ENCODE data around the gene KIF13A. TPM values are rescaled to one million over a fixed set of nuclear protein-coding genes. Genes with fewer than 3 reads are reported as not detected.
"Not testable (repeated sequence)": the region's sequence is repeated elsewhere in the genome, so short reads cannot be mapped to it uniquely, and the experiment has no call there.

Gene KIF13A
- total RNA-seq, 2 donors from 2014 or later: 0.68 to 1.4 TPM

GRCh38 chr6:18019539-18020534, 32.4 kb upstream of the KIF13A start:
- Mint-ChIP-seq H3K4me1 (no peaks in the 10 kb centered on the region), H3K27ac (no peak overlapping the region), H3K27me3 (peaks cover 14% of the 10 kb centered on the region), H3K36me3 (ENCODE audit: low read depth) (no peaks in the 10 kb centered on the region), H3K4me3 (no peak overlapping the region)
- DNase-seq (no peak), ATAC-seq (no peak)
- H3K9me3 ChIP-seq (ENCODE audit: control insufficient read depth, low read length, poor library complexity, severe bottlenecking): no peaks in the 10 kb centered on the region

- not testable (repeated sequence) for H3K4me3 Mint-ChIP-seq; ATAC-seq; H3K9me3 ChIP-seq (ENCODE audit: control insufficient read depth, low read length, poor library complexity, severe bottlenecking); DNase-seq; H3K4me1 Mint-ChIP-seq; H3K27ac Mint-ChIP-seq; H3K36me3 Mint-ChIP-seq (ENCODE audit: low read depth)
- peaks cover 14% of the 10 kb centered on the region for H3K27me3 Mint-ChIP-seq
Observed at GRCh38 chr6:18019133-18019532, 31.7 kb upstream of the KIF13A start.

- H3K27me3 Mint-ChIP-seq: peaks cover 14% of the 10 kb centered on the region
- ATAC-seq (no peak), DNase-seq (no peak)
- H3K36me3 Mint-ChIP-seq (ENCODE audit: low read depth): no peaks in the 10 kb centered on the region
- no peaks in the 10 kb centered on the region for H3K9me3 ChIP-seq (ENCODE audit: control insufficient read depth, low read length, poor library complexity, severe bottlenecking)
- H3K4me1 Mint-ChIP-seq: no peaks in the 10 kb centered on the region
- no peak overlapping the region for H3K4me3 Mint-ChIP-seq
- no peak overlapping the region for H3K27ac Mint-ChIP-seq
Observed at GRCh38 chr6:18016698-18017097, 29.3 kb upstream of the KIF13A start.

- DNase-seq: no peak
- Mint-ChIP-seq H3K36me3 (ENCODE audit: low read depth) (no peaks in the 10 kb centered on the region), H3K27me3 (peaks cover 14% of the 10 kb centered on the region), H3K4me3 (no peak overlapping the region), H3K27ac (no peak overlapping the region), H3K4me1 (no peaks in the 10 kb centered on the region)
- no peak for ATAC-seq
- no peaks in the 10 kb centered on the region for H3K9me3 ChIP-seq (ENCODE audit: control insufficient read depth, low read length, poor library complexity, severe bottlenecking)
Observed at GRCh38 chr6:18016133-18016532, 28.7 kb upstream of the KIF13A start.

- Mint-ChIP-seq H3K27me3 (peaks cover 6% of the 10 kb centered on the region), H3K4me3 (no peak overlapping the region), H3K36me3 (ENCODE audit: low read depth) (no peaks in the 10 kb centered on the region), H3K4me1 (no peaks in the 10 kb centered on the region), H3K27ac (no peak overlapping the region)
- no peak for ATAC-seq
- no peak for DNase-seq
- no peaks in the 10 kb centered on the region for H3K9me3 ChIP-seq (ENCODE audit: control insufficient read depth, low read length, poor library complexity, severe bottlenecking)
Observed at GRCh38 chr6:18011287-18011686, 23.9 kb upstream of the KIF13A start.

- ATAC-seq; H3K27me3 Mint-ChIP-seq; H3K9me3 ChIP-seq (ENCODE audit: control insufficient read depth, low read length, poor library complexity, severe bottlenecking); H3K4me1 Mint-ChIP-seq; H3K4me3 Mint-ChIP-seq; DNase-seq; H3K27ac Mint-ChIP-seq; H3K36me3 Mint-ChIP-seq (ENCODE audit: low read depth): not testable (repeated sequence)
Observed at GRCh38 chr6:18010540-18010939, 23.1 kb upstream of the KIF13A start.

GRCh38 chr6:18004256-18004985, 17.0 kb upstream of the KIF13A start:
- ATAC-seq (no peak), DNase-seq (no peak)
- no peaks in the 10 kb centered on the region for H3K36me3 Mint-ChIP-seq (ENCODE audit: low read depth)
- H3K9me3 ChIP-seq (ENCODE audit: control insufficient read depth, low read length, poor library complexity, severe bottlenecking): no peaks in the 10 kb centered on the region
- peaks cover 18% of the 10 kb centered on the region for H3K27me3 Mint-ChIP-seq
- H3K4me3 Mint-ChIP-seq: no peak overlapping the region
- no peaks in the 10 kb centered on the region for H3K4me1 Mint-ChIP-seq
- H3K27ac Mint-ChIP-seq: no peak overlapping the region

GRCh38 chr6:17999425-17999824, 12.0 kb upstream of the KIF13A start:
- Mint-ChIP-seq H3K27ac (no peak overlapping the region), H3K4me3 (no peak overlapping the region), H3K36me3 (ENCODE audit: low read depth) (no peaks in the 10 kb centered on the region), H3K4me1 (no peaks in the 10 kb centered on the region), H3K27me3 (peaks cover 45% of the 10 kb centered on the region)
- no peaks in the 10 kb centered on the region for H3K9me3 ChIP-seq (ENCODE audit: control insufficient read depth, low read length, poor library complexity, severe bottlenecking)
- no peak for DNase-seq
- ATAC-seq: no peak

GRCh38 chr6:17998442-17998841, 11.0 kb upstream of the KIF13A start:
- Mint-ChIP-seq H3K4me1 (no peaks in the 10 kb centered on the region), H3K27me3 (peaks cover 54% of the 10 kb centered on the region), H3K4me3 (no peak overlapping the region), H3K36me3 (ENCODE audit: low read depth) (no peaks in the 10 kb centered on the region), H3K27ac (no peak overlapping the region)
- DNase-seq (no peak), ATAC-seq (no peak)
- no peaks in the 10 kb centered on the region for H3K9me3 ChIP-seq (ENCODE audit: control insufficient read depth, low read length, poor library complexity, severe bottlenecking)

GRCh38 chr6:17998003-17998402, 10.6 kb upstream of the KIF13A start:
- peaks cover 56% of the 10 kb centered on the region for H3K27me3 Mint-ChIP-seq

GRCh38 chr6:17995414-17995813, 8.0 kb upstream of the KIF13A start:
- Mint-ChIP-seq H3K27me3 (peaks cover 70% of the 10 kb centered on the region), H3K4me1 (no peaks in the 10 kb centered on the region)

More at GRCh38 chr6:17998003-17998402, 10.6 kb upstream of the KIF13A start:
- no peaks in the 10 kb centered on the region for H3K9me3 ChIP-seq (ENCODE audit: control insufficient read depth, low read length, poor library complexity, severe bottlenecking)
- Mint-ChIP-seq H3K4me3 (no peak overlapping the region), H3K4me1 (no peaks in the 10 kb centered on the region), H3K36me3 (ENCODE audit: low read depth) (no peaks in the 10 kb centered on the region), H3K27ac (no peak overlapping the region)
- no peak for ATAC-seq
- no peak for DNase-seq

GRCh38 chr6:17994019-17994418, 6.6 kb upstream of the KIF13A start:
- Mint-ChIP-seq H3K36me3 (ENCODE audit: low read depth) (peaks cover 3% of the 10 kb centered on the region), H3K27me3 (peaks cover 68% of the 10 kb centered on the region), H3K4me1 (no peaks in the 10 kb centered on the region), H3K27ac (no peak overlapping the region), H3K4me3 (no peak overlapping the region)
- DNase-seq (no peak), ATAC-seq (no peak)
- H3K9me3 ChIP-seq (ENCODE audit: control insufficient read depth, low read length, poor library complexity, severe bottlenecking): no peaks in the 10 kb centered on the region

More at GRCh38 chr6:17995414-17995813, 8.0 kb upstream of the KIF13A start:
- peaks cover 3% of the 10 kb centered on the region for H3K36me3 Mint-ChIP-seq (ENCODE audit: low read depth)
- ATAC-seq: no peak
- H3K9me3 ChIP-seq (ENCODE audit: control insufficient read depth, low read length, poor library complexity, severe bottlenecking): no peaks in the 10 kb centered on the region
- no peak overlapping the region for H3K27ac Mint-ChIP-seq
- no peak overlapping the region for H3K4me3 Mint-ChIP-seq
- no peak for DNase-seq

GRCh38 chr6:17988422-17988944, 1.0 kb upstream of the KIF13A start:
- H3K9me3 ChIP-seq (ENCODE audit: control insufficient read depth, low read length, poor library complexity, severe bottlenecking): no peaks in the 10 kb centered on the region
- ATAC-seq (no peak), DNase-seq (no peak)
- Mint-ChIP-seq H3K36me3 (ENCODE audit: low read depth) (peaks cover 3% of the 10 kb centered on the region), H3K27ac (peak overlapping the region; percentile 32), H3K4me3 (peak overlapping the region; percentile 95), H3K4me1 (peaks cover 19% of the 10 kb centered on the region), H3K27me3 (peaks cover 68% of the 10 kb centered on the region)
